Ovary (tissue), 3 donors: ENCODE data around the gene ACE2.

Experiments
- CTCF ChIP-seq, 3 donors: fragments of 450-650 bp in 2 of 3; fragments of 200-600 bp in 1 of 3; IDR thresholded peaks; one replicate each; pipeline versions ENCODE4 v1.5.1 to v1.8.0; 2016 to 2022; ENCODE audit warnings: antibody characterized with exemption in 3 of 3, mild to moderate bottlenecking in 1 of 3
- POLR2A ChIP-seq: fragments of 450-650 bp; IDR thresholded peaks from one replicate; pipeline ENCODE4 v1.6.1; 2017; ENCODE audit warnings: antibody characterized with exemption, mild to moderate bottlenecking, moderate library complexity
- donor health status: DM: no; HTN: no; CAD: no.

- TF ChIP-seq CTCF (IDR thresholded peaks at IDR 0.05) (no peak), POLR2A (no peak)
Observed at GRCh38 chrX:15549189-15550012, 51.4 kb downstream of the ACE2 start.
